22Rv1 (cell line): Measurements from ENCODE around the gene LPIN2.

ENCODE experiments used
- ZFX ChIP-seq: fragments of 450-650 bp; IDR thresholded peaks from 2 replicates; pipeline ENCODE4 v1.6.1; 2017; ENCODE audit warnings: antibody characterized with exemption, borderline replicate concordance
- TF ChIP-seq, protein P1 (sequence below): fragments of 450-650 bp; IDR thresholded peaks from 2 replicates; pipeline ENCODE4 v1.5.1; 2017; ENCODE audit warnings: mild to moderate bottlenecking

DNA sequence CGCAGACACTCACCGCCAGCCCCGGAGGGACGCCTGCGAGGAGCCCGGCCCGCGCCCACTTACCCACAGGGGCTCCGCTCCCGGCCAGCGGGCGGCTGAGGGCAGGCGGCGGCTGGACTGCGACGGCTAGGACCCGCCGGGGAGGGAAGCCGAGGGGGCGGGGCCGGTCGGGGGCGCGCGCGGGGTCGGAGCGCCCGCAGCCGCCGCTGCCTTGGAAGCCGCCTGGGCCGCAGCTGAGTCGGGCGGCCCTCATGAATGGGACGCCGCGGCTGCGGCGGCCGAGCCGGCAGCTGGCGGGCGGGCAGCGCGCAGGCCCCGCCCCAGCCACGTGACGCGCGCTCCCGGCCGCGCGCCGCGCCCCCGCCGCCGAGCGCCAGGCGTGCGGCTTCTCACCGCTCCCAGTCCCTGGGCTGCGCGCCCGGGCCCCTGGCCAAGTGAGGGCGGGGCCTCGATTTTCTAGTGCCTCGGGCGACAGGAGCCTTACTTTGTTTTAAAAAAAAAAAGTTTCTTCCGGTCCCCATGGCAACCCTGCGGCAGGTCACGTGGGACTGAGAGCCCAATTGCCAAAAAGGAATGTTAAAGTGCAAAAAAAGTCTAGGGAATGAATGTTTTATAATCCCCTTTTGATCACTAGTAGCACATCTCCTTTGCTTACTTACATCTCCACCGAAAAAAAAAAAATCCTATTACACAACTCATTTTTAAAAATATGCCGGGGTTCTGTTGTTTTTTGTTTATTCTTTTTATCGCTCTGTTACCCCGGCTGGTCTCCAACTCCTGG lies at the start of gene LPIN2:
- TF ChIP-seq, protein P1, sequence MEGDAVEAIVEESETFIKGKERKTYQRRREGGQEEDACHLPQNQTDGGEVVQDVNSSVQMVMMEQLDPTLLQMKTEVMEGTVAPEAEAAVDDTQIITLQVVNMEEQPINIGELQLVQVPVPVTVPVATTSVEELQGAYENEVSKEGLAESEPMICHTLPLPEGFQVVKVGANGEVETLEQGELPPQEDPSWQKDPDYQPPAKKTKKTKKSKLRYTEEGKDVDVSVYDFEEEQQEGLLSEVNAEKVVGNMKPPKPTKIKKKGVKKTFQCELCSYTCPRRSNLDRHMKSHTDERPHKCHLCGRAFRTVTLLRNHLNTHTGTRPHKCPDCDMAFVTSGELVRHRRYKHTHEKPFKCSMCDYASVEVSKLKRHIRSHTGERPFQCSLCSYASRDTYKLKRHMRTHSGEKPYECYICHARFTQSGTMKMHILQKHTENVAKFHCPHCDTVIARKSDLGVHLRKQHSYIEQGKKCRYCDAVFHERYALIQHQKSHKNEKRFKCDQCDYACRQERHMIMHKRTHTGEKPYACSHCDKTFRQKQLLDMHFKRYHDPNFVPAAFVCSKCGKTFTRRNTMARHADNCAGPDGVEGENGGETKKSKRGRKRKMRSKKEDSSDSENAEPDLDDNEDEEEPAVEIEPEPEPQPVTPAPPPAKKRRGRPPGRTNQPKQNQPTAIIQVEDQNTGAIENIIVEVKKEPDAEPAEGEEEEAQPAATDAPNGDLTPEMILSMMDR, result no peak
- TF ChIP-seq ZFX, result no peak
